Coronary artery (tissue), 2 donors: ENCODE results near the gene CCDC170.

Experiments used
- DNase-seq: peaks from one replicate; pipeline ENCODE4 v3.0.0-alpha.2; 2017; ENCODE audit warnings: low spot score
- H3K27ac ChIP-seq, 2 donors: fragments of 200-600 bp; sonication (generic); one replicate each; pipeline ENCODE4 v1.5.1; 2016 to 2019
- H3K4me3 ChIP-seq: fragments of 200-600 bp; sonication (generic); 2 replicates; pipeline ENCODE4 v1.5.1; 2016; ENCODE audit warnings: mild to moderate bottlenecking, moderate library complexity
- CTCF ChIP-seq: fragments of 200-600 bp; sonication (generic); IDR thresholded peaks from one replicate; pipeline ENCODE4 v1.5.1; 2019; ENCODE audit warnings: antibody characterized with exemption

Gene CCDC170

DNA sequence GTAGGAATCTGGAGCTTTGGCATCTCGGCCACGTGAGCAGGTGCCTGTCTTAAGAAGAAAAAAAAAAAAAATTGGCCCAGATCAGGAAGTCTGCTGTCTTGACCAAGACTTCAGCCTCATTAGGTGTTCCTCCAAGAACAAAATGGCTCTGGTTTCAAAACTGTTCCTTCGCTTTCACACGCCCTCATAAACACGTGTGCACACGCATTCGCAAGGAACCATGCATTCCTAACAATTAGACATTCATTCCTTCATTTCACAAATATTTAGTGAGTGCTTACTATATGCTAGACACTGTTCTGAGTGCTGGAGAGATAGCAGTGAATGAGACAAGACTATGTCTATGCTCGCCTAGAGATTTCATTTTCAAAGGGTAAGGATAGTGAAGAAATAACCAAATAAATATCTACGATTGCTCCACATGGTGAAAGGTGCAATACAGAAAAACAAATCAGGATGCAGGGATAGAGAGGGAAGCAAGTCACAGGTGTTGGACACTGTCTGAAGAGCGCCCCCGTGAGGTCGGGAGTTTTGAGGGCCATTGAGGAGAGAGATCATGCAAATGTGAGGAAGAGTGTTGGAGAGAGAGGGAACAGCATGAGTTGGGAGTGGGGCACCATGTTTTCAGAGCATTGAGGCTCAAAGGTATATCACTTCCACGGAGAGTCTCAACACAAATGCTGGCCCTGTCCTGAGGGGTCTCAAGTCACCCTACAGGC lies 53.3 kb downstream of the CCDC170 start:
- DNase-seq: no peak
- TF ChIP-seq CTCF: no peak
- Histone ChIP-seq H3K4me3 (no peak overlapping the region), H3K27ac (no peak overlapping the region)

GRCh38 chr6:151548201-151548600 lies 54.4 kb downstream of the CCDC170 start:
- TF ChIP-seq CTCF: no peak
- Histone ChIP-seq H3K4me3 (no peak overlapping the region), H3K27ac (no peak overlapping the region)
- no peak for DNase-seq

GRCh38 chr6:151549790-151550189 lies 56.0 kb downstream of the CCDC170 start:
- no peak for DNase-seq
- Histone ChIP-seq H3K27ac (no peak overlapping the region), H3K4me3 (no peak overlapping the region)
- TF ChIP-seq CTCF: no peak

- TF ChIP-seq CTCF: no peak
- no peak for DNase-seq
- Histone ChIP-seq H3K4me3 (no peak overlapping the region), H3K27ac (no peak overlapping the region)
These were observed 56.8 kb downstream of the CCDC170 start for GRCh38 chr6:151550618-151551017.

- no peak for TF ChIP-seq CTCF
- DNase-seq: no peak
- Histone ChIP-seq H3K27ac (no peak overlapping the region), H3K4me3 (no peak overlapping the region)
These were observed 57.5 kb downstream of the CCDC170 start for GRCh38 chr6:151551223-151551857.

GRCh38 chr6:151553416-151554165 lies 59.8 kb downstream of the CCDC170 start:
- no peak for DNase-seq
- no peak for TF ChIP-seq CTCF
- Histone ChIP-seq H3K27ac (peak overlapping the region in 1 of 2 donors; percentile 45), H3K4me3 (no peak overlapping the region)
